ENCODE measurements around the gene NBL1.
"Not testable (repeated sequence)": the region's sequence is repeated elsewhere in the genome, so short reads cannot be mapped to it uniquely, and the experiment has no call there.

- TF ChIP-seq CTCF (IDR thresholded peaks at IDR 0.05; ENCODE audit: low read depth, low read length); POLR2A (IDR thresholded peaks at IDR 0.05; ENCODE audit: extremely low read depth, insufficient read length); MYC (IDR thresholded peaks at IDR 0.05; ENCODE audit: low read depth, low read length): not testable (repeated sequence)
- TF ChIP-seq, protein P1, sequence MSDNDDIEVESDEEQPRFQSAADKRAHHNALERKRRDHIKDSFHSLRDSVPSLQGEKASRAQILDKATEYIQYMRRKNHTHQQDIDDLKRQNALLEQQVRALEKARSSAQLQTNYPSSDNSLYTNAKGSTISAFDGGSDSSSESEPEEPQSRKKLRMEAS (IDR thresholded peaks at IDR 0.05; ENCODE audit: low read depth, low read length): not testable (repeated sequence)
These were observed 9.0 kb upstream of the NBL1 start for GRCh38 chr1:19635064-19635463.

All from NB4 (cell line).